ENCODE results near the gene SLC11A2.

DNA sequence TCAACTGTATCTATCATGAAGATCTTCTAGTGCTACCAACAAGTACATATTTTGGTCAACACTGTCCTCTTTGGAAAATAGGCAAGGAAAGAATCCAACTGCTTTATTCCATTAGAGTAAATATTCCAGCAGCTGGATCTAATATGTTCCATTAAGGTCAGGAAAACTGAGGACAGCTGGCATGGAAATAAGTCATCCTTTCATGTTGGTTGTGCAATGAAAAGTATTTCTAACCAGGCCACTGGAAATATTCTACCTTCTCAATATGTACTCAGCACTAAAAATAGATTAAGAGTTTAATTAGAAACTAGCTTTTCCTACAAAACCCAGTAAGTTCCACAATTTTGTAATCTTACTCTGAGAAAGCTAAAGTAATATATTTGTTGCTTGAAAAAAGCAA lies 54.2 kb downstream of the SLC11A2 start:
- TF ChIP-seq CTCF (IDR thresholded peaks at IDR 0.05; ENCODE audit: insufficient read depth, low read depth, low read length), result no peak
- no peak for TF ChIP-seq EZH2 (IDR thresholded peaks at IDR 0.05; ENCODE audit: insufficient read depth, low read length)

All from astrocyte (in vitro differentiated cells and primary cell).